MM.1S (cell line): Measurements from ENCODE around the gene OSBPL10.

ENCODE experiments used
- CTCF ChIP-seq: fragments of 300-600 bp; sonication (generic); IDR thresholded peaks from 2 replicates; pipeline ENCODE4 v1.5.1; 2016; ENCODE audit warnings: antibody characterized with exemption, low read length, mixed read lengths
- EZH2 ChIP-seq: fragments of 300-600 bp; sonication (generic); optimal IDR thresholded peaks from 2 replicates; pipeline ENCODE3; 2017; ENCODE audit warnings: low read depth, mild to moderate bottlenecking, antibody characterized with exemption, low read length, mixed read lengths

GRCh38 chr3:31735667-31736066, 245.4 kb downstream of the OSBPL10 start:
- TF ChIP-seq CTCF (no peak), EZH2 (no peak)
